RWPE1 (cell line): ENCODE results near the gene TECPR2.

Source experiments
- CTCF ChIA-PET: fragments of 350-600 bp; sonication (Branson Sonifier 250); formaldehyde crosslinking; extraction: SDS; loops from one replicate; lab custom pipeline; 2021; lab: Yijun Ruan, JAX
- POLR2A ChIA-PET: fragments of 400-600 bp; formaldehyde crosslinking; extraction: SDS; loops from one replicate; lab custom pipeline; 2020; ENCODE audit warnings: antibody characterized with exemption; ENCODE audit not compliant: low non-redundant PET; lab: Yijun Ruan, JAX
- DNase-seq: peaks from one replicate; pipeline ENCODE4 v3.0.0; 2012; ENCODE audit warnings: low spot score
- H3K27ac ChIP-seq: fragments of 450-650 bp; 2 replicates; pipeline ENCODE4 v1.5.1; 2017
- CTCF ChIP-seq: fragments of 450-650 bp; conservative IDR thresholded peaks from 2 replicates; pipeline ENCODE4 v1.5.1; 2017; ENCODE audit warnings: low read depth, mild to moderate bottlenecking

The TECPR2 gene

GRCh38 chr14:102375119-102375518, 12.4 kb downstream of the TECPR2 start:
- ChIA-PET CTCF (no interaction called here), POLR2A (no interaction called here)
- H3K27ac ChIP-seq, result no peak overlapping the region
- TF ChIP-seq CTCF, result no peak
- DNase-seq, result no peak

- CTCF ChIA-PET, result interaction anchor here (0.7 kb wide), 1 partner anchor 431 kb away, joined by 3 read pairs; no protein-coding TSS in a partner anchor
- no peak overlapping the region for H3K27ac ChIP-seq
- no peak for TF ChIP-seq CTCF
- POLR2A ChIA-PET, result no interaction called here
- no peak for DNase-seq
Measured at GRCh38 chr14:102377696-102378095, 15.0 kb downstream of the TECPR2 start.

- DNase-seq, result no peak
- ChIA-PET CTCF (no interaction called here), POLR2A (no interaction called here)
- no peak overlapping the region for H3K27ac ChIP-seq
- TF ChIP-seq CTCF, result no peak
Measured at GRCh38 chr14:102378830-102379229, 16.1 kb downstream of the TECPR2 start.

GRCh38 chr14:102387086-102387485, 24.3 kb downstream of the TECPR2 start:
- H3K27ac ChIP-seq, result no peak overlapping the region
- CTCF ChIA-PET, result interaction anchor here (0.7 kb wide), 1 partner anchor 1365 kb away, joined by 3 read pairs; no protein-coding TSS in a partner anchor
- TF ChIP-seq CTCF, result no peak
- POLR2A ChIA-PET, result no interaction called here
- DNase-seq, result no peak

GRCh38 chr14:102389246-102389645, 26.5 kb downstream of the TECPR2 start:
- no peak for TF ChIP-seq CTCF
- CTCF ChIA-PET, result no interaction called here
- POLR2A ChIA-PET, result no interaction called here
- DNase-seq, result no peak
- no peak overlapping the region for H3K27ac ChIP-seq

GRCh38 chr14:102390064-102390855, 27.5 kb downstream of the TECPR2 start:
- no peak overlapping the region for H3K27ac ChIP-seq
- no peak for TF ChIP-seq CTCF
- DNase-seq, result no peak
- CTCF ChIA-PET, result no interaction called here
- POLR2A ChIA-PET, result no interaction called here
